Measurements from ENCODE around the gene DDX39A.
"Not testable (repeated sequence)": the region's sequence is repeated elsewhere in the genome, so short reads cannot be mapped to it uniquely, and the experiment has no call there.

Gene DDX39A

GRCh38 chr19:14383661-14384555 lies 35.2 kb downstream of the DDX39A start:
- DNase-seq = no peak

- DNase-seq = no peak
Observed at GRCh38 chr19:14381689-14382474, 37.3 kb downstream of the DDX39A start.

GRCh38 chr19:14379294-14380065 lies 39.7 kb downstream of the DDX39A start:
- no peak for DNase-seq

- no peak for DNase-seq
Observed at GRCh38 chr19:14378890-14379289, 40.3 kb downstream of the DDX39A start.

GRCh38 chr19:14377883-14378328 lies 41.2 kb downstream of the DDX39A start:
- DNase-seq = no peak

- no peak for DNase-seq
Observed at GRCh38 chr19:14375582-14376291, 43.4 kb downstream of the DDX39A start.

- DNase-seq = no peak
Observed at GRCh38 chr19:14375055-14375581, 44.0 kb downstream of the DDX39A start.

- not testable (repeated sequence) for DNase-seq
Observed at GRCh38 chr19:14374313-14374712, 44.8 kb downstream of the DDX39A start.

GRCh38 chr19:14372384-14373077 lies 46.6 kb downstream of the DDX39A start:
- DNase-seq = not testable (repeated sequence)

- no peak for DNase-seq
Observed at GRCh38 chr19:14371301-14371821, 47.8 kb downstream of the DDX39A start.

GRCh38 chr19:14370940-14371280 lies 48.2 kb downstream of the DDX39A start:
- no peak for DNase-seq

- no peak for DNase-seq
Observed at GRCh38 chr19:14370169-14370939, 48.8 kb downstream of the DDX39A start.

GRCh38 chr19:14369399-14370168 lies 49.6 kb downstream of the DDX39A start:
- DNase-seq = no peak

- no peak for DNase-seq
Observed at GRCh38 chr19:14368011-14368513, 51.1 kb downstream of the DDX39A start.

GRCh38 chr19:14367016-14367415 lies 52.1 kb downstream of the DDX39A start:
- no peak for DNase-seq

GRCh38 chr19:14366529-14366928 lies 52.6 kb downstream of the DDX39A start:
- DNase-seq = peak; percentile 46

- not testable (repeated sequence) for DNase-seq
Observed at GRCh38 chr19:14364098-14364443, 55.1 kb downstream of the DDX39A start.

GRCh38 chr19:14363183-14364097 lies 55.7 kb downstream of the DDX39A start:
- DNase-seq = no peak

Data from NCI-H510A (cell line).